GM19467 (cell line): ENCODE results near the gene GNB1.
"Not testable (repeated sequence)": the region's sequence is repeated elsewhere in the genome, so short reads cannot be mapped to it uniquely, and the experiment has no call there.

ENCODE experiments used
- ATAC-seq: cut with Tn5 transposase; IDR thresholded peaks from one replicate; pipeline ENCODE4 v1.9.1; 2021; ENCODE audit warnings: mild to moderate bottlenecking, moderate library complexity; ENCODE audit not compliant: unreplicated experiment

GNB1 gene

GRCh38 chr1:1892079-1892762 is 1.3 kb upstream of the GNB1 start:
- ATAC-seq = no peak

GRCh38 chr1:1891349-1892078 is 627 bp upstream of the GNB1 start:
- ATAC-seq = peak; percentile 18

GRCh38 chr1:1889847-1890505 is 911 bp downstream of the GNB1 start:
- peak; percentile 33 for ATAC-seq

GRCh38 chr1:1889090-1889750 is 1.7 kb downstream of the GNB1 start:
- no peak for ATAC-seq

DNA sequence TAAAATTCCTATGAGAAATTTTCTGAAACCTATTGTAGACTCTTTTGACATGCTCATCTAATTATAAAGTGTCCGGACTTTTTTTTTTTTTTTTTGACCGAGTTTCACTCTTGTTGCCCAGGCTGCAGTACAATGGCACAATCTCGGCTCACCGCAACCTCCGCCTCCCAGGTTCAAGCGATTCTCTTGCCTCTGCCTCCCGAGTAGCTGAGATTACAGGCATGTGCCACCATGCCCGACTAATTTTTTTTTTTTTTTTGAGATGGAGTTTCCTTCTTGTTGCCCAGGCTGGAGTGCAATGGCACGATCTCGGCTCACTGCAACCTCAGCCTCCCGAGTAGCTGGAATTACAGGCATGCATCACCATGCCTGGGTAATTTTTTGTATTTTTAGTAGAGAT is 7.0 kb downstream of the GNB1 start:
- ATAC-seq = not testable (repeated sequence)

GRCh38 chr1:1883092-1883873 is 7.6 kb downstream of the GNB1 start:
- ATAC-seq = no peak

DNA sequence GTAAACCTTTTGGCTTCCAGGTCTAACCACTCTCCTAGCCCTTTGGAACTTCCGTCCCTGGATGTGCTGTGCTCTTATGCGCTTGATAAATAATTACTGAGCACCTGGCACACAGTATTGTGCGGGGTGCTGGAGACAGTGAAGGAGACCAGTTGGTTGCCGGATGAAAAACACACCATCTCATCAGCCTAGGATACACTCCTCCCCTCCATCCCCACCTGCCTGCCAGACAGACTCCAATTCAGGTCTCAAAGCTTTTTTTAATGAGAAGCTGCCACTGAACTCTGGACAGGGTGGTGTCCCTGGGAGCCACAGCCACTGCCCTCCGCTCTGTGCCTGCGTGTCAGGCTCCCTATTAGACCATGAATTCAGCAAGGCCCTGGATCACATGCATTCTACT is 9.2 kb downstream of the GNB1 start:
- no peak for ATAC-seq

GRCh38 chr1:1880617-1881312 is 10.1 kb downstream of the GNB1 start:
- ATAC-seq = no peak

- ATAC-seq = no peak
These were observed 10.9 kb downstream of the GNB1 start for GRCh38 chr1:1879942-1880341.

DNA sequence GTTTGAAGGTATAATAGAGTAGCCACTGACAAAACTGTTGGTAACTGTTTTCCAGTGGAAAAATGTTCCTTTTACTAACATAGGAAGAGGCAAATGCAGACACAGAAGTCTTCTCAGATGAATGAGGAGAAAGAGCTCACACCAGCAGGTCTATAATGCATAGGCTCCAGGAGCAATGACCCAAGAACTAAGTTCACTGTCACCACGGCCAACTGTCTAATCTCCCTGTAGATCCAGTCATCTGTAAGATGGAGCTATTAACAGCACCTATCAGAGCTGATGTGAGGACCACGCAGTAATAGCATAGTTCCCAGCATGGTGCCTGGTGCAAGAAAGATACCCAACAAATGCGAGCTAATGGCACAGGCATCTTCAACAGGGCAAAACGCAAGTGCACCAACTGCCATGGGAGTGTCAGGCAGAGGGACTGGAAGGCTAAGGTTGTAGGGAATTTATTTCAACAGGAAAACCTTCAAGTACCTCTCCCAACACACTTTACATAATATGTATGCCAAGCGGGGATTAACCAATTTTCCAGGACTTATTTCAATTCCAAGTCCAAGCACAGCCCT is 12.9 kb downstream of the GNB1 start:
- no peak for ATAC-seq

DNA sequence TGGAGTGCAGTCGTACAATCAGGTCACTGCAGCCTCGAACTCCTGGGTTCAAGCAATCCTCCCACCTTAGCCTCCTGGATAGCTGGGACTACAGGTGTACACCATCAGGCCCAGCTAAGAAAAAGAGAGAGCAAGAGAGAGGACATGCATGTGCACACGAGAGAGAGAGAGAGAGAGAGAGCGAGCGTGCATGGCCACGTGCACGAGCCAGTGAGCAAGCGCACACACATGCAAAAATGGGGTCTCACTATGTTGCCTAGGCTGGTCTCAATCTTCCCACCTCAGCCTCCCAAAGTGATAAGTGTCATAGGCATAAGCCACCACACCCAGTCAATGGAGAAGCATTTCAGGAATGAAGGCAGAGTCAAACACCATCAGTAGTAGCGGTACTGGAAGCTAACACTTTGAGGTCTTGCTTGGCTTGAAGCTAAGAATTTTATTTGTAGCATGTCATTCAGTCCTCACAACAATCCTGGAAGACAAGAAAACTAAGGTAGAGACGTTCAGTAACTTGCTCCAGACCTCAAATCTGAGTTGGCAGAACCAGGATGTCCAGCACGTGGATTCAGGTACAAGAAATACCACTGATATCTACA is 14.5 kb downstream of the GNB1 start:
- no peak for ATAC-seq

DNA sequence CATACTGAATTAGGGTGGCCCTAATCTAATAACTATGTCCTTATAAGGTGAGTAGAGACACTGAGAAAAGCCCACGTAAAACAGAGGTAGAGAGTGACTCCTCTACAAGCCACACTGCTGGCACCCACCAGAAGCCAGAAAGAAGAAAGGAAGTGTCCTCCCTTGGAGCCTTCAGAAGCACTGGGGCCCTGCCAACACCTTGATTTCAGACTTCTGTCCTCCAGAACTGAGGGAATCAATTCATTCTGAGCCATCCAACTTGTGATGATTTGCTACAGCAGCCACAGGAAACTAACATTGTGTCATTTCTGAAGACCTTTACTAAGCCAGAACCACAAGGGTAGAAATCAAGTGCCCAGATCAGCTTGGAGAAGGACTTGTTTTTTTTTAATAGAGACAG is 15.0 kb downstream of the GNB1 start:
- ATAC-seq = no peak

- no peak for ATAC-seq
These were observed 16.0 kb downstream of the GNB1 start for GRCh38 chr1:1874901-1875300.

- ATAC-seq = no peak
These were observed 17.7 kb downstream of the GNB1 start for GRCh38 chr1:1873186-1873585.

DNA sequence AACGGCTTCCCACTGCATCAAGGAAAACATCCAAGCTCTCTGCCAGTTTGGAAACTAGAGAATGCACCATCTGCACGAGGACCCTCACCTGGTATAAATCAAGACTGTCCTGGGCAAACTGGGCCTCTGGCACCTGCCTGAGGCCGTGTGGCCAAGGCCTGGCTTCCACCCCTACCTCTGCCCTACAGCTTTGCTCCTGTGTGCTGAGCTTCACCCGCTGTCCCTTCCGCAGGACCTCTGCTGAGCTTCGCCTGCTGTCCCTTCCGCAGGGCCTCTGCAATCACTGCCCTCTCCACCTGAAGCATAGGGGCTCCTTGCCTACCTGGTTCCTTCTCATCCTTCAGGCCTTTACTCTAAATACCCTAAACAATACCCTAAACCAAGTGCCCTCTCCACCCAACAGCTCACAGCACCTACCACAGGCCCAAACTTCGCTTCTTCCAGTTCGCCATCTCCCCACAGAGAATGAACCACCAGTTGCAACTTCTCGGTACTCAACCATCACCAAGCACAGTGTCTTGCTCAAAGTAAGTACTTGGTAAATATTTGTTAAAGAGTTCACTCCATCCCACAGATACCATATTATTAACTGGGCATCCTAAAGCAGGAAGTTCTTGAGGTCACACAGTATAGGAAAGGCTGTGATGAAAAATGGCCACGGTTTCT is 18.4 kb downstream of the GNB1 start:
- ATAC-seq = no peak

GRCh38 chr1:1869469-1869868 is 21.4 kb downstream of the GNB1 start:
- no peak for ATAC-seq

- no peak for ATAC-seq
These were observed 23.7 kb downstream of the GNB1 start for GRCh38 chr1:1867164-1867563.

DNA sequence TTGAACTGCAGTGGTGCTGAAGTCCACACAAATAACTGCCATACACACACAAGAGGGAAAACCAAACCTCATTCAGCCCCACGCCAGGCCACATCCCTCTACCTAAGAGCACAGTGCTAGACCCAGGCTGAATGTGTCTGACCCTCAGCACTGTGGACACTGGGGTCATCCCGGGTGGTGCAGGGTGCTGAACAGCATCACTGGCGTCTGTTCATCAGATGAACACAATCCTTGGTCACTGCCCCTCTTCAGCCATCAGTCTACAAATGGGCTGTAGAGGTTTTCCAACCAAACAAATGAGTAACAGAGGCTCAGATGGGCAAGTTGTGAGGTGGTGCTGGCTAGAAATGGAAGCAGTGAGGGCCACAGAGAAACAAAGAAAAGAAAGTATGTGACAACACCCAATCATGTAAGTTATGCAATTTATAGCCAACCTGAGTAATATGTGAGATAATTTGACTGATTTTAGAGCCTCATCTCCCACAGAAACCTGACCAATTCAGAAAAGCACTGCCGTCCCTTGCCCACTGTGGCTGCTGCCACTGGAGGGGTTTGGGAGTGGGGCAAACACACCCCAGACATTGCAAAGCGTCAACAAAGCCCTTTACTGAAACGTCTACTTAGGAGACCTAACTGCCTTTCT is 27.9 kb downstream of the GNB1 start:
- ATAC-seq = no peak
